Measurements from ENCODE around the gene THRB.

GRCh38 chr3:24184528-24185176 lies 310.0 kb downstream of the THRB start:
- TF ChIP-seq POLR2AphosphoS5 (IDR thresholded peaks at IDR 0.05; ENCODE audit: borderline replicate concordance, low read depth, low read length) (no peak), FOXP2 (optimal IDR thresholded peaks at IDR 0.05; ENCODE audit: control extremely low read depth, extremely low read length, insufficient read depth) (no peak)
